ENCODE data around the gene RPS6KA2.
"Not testable (repeated sequence)": the region's sequence is repeated elsewhere in the genome, so short reads cannot be mapped to it uniquely, and the experiment has no call there.

Gene RPS6KA2

GRCh38 chr6:166387098-166387497, 240.0 kb downstream of the RPS6KA2 start:
- DNase-seq: not testable (repeated sequence)

- no peak for DNase-seq
Measured at GRCh38 chr6:166386111-166386510, 240.9 kb downstream of the RPS6KA2 start.

GRCh38 chr6:166383802-166384363, 243.2 kb downstream of the RPS6KA2 start:
- peak; percentile 56 for DNase-seq

GRCh38 chr6:166382933-166383801, 243.9 kb downstream of the RPS6KA2 start, which contains the start of gene MPC1:
Gene MPC1 (minus strand): TSS chr6:166382940. CDS start chr6:166382876, 64 bp downstream.
- peak; percentile 99 for DNase-seq

- DNase-seq: no peak
Measured at GRCh38 chr6:166382500-166382932, 244.5 kb downstream of the RPS6KA2 start.

- DNase-seq: peak; percentile 88
Measured at GRCh38 chr6:166381733-166382499, 245.1 kb downstream of the RPS6KA2 start.

GRCh38 chr6:166381381-166381732, 245.7 kb downstream of the RPS6KA2 start:
- DNase-seq: no peak

- DNase-seq: no peak
Measured at GRCh38 chr6:166379800-166380199, 247.3 kb downstream of the RPS6KA2 start.

- no peak for DNase-seq
Measured at GRCh38 chr6:166379103-166379586, 247.9 kb downstream of the RPS6KA2 start.

GRCh38 chr6:166377721-166378120, 249.3 kb downstream of the RPS6KA2 start:
- DNase-seq: no peak

- DNase-seq: no peak
Measured at GRCh38 chr6:166375013-166375412, 252.0 kb downstream of the RPS6KA2 start.

GRCh38 chr6:166370489-166370888, 256.6 kb downstream of the RPS6KA2 start:
- no peak for DNase-seq

- no peak for DNase-seq
Measured at GRCh38 chr6:166369782-166370181, 257.3 kb downstream of the RPS6KA2 start.

- no peak for DNase-seq
Measured at GRCh38 chr6:166366921-166367320, 260.1 kb downstream of the RPS6KA2 start.

- DNase-seq: no peak
Measured at GRCh38 chr6:166365806-166366205, 261.2 kb downstream of the RPS6KA2 start.

GRCh38 chr6:166365221-166365620, 261.8 kb downstream of the RPS6KA2 start:
- DNase-seq: peak; percentile 52

GRCh38 chr6:166364456-166364855, 262.6 kb downstream of the RPS6KA2 start:
- DNase-seq: no peak

GRCh38 chr6:166362427-166362826, 264.6 kb downstream of the RPS6KA2 start:
- DNase-seq: not testable (repeated sequence)

GRCh38 chr6:166361077-166361429, 266.0 kb downstream of the RPS6KA2 start:
- DNase-seq: peak; percentile 72

- DNase-seq: no peak
Measured at GRCh38 chr6:166360243-166361076, 266.6 kb downstream of the RPS6KA2 start.
